Naive B cell (primary cell): Measurements from ENCODE around the gene PTPRR. TPM values are rescaled to one million over a fixed set of nuclear protein-coding genes. Genes with fewer than 3 reads are reported as not detected.
A peak's percentile ranks its signal among the peaks of the same experiment; 100 is the strongest.

Experiments used
- ATAC-seq, 2 donors: fragments of 150-1000 bp; cut with Tn5 transposase; 2 replicates each; pipeline ENCODE4 v1.10.0; 2021; ENCODE audit warnings: low read depth in 2 of 2, mild to moderate bottlenecking in 2 of 2, moderate library complexity in 2 of 2
- DNase-seq: peaks from one replicate; pipeline ENCODE4 v3.0.0; 2022
- H3K27ac Mint-ChIP-seq, 6 donors: one replicate each; pipeline ENCODE4 v1.8.0; 2020 to 2022; ENCODE audit warnings: mild to moderate bottlenecking in 6 of 6, mixed read lengths in 6 of 6, moderate library complexity in 5 of 6, inconsistent platforms in 2 of 6
- H3K27me3 Mint-ChIP-seq, 3 donors: one replicate each; pipeline ENCODE4 v1.8.0; 2021 to 2022; ENCODE audit warnings: mixed read lengths in 3 of 3, mild to moderate bottlenecking in 1 of 3
- H3K36me3 Mint-ChIP-seq, 2 donors: one replicate each; pipeline ENCODE4 v1.8.0; 2020 to 2022; ENCODE audit warnings: mixed read lengths in 2 of 2, inconsistent platforms in 1 of 2, mild to moderate bottlenecking in 1 of 2
- H3K4me1 Mint-ChIP-seq, 3 donors: one replicate each; pipeline ENCODE4 v1.8.0; 2020 to 2022; ENCODE audit warnings: mixed read lengths in 3 of 3, inconsistent platforms in 1 of 3, mild to moderate bottlenecking in 1 of 3, moderate library complexity in 1 of 3
- H3K4me3 Mint-ChIP-seq, 8 donors: one replicate each; pipeline ENCODE4 v1.8.0; 2020 to 2022; ENCODE audit warnings: mild to moderate bottlenecking in 8 of 8, mixed read lengths in 8 of 8, moderate library complexity in 8 of 8, inconsistent platforms in 2 of 8
- H3K9me3 Mint-ChIP-seq, 7 donors: one replicate each; pipeline ENCODE4 v1.8.0; 2020 to 2022; ENCODE audit warnings: mixed read lengths in 7 of 7, mild to moderate bottlenecking in 5 of 7, inconsistent platforms in 2 of 7, moderate library complexity in 1 of 7
- polyA plus RNA-seq, 6 donors: library from polyadenylated mRNA; unstranded; fragments of 300-500 nt; fragmentation: Illumina TruSeq; gene quantifications; one replicate each; pipeline ENCODE4 v1.2.3, GENCODE V29; 2021; ENCODE audit warnings: low read depth in 6 of 6

PTPRR gene
- polyA plus RNA-seq, 6 donors from 2014 or later: not detected

GRCh38 chr12:70757830-70758493 lies 162.6 kb downstream of the PTPRR start:
- Mint-ChIP-seq H3K27me3 (peaks cover 7 to 17% (median 7%) of the 10 kb centered on the region in 3 donors), H3K27ac (peak overlapping the region in 1 of 6 donors; percentile 83), H3K9me3 (peaks cover 0 to 1% (median 0%) of the 10 kb centered on the region in 7 donors), H3K4me1 (no peaks in the 10 kb centered on the region), H3K4me3 (no peak overlapping the region), H3K36me3 (no peaks in the 10 kb centered on the region)
- DNase-seq: no peak
- ATAC-seq: no peak

DNA sequence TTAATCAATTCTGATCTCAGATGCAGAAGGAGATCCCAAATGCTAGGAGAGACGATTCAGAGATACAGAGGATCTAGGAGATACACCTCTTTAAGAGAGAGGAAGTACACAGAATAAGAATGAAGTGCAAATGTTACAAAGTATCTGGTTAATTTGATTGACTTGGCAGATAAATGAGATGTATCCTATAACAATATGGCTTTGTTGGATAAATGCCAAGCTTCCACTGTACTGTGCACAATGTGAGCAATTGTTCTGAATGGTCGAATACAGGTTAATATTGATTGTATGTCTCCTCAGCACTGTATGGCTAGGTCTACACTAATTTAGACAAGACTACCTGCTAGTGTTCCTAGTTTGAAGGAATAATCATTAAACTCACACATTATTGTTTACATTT lies 163.7 kb downstream of the PTPRR start:
- ATAC-seq: no peak
- no peak for DNase-seq
- Mint-ChIP-seq H3K4me1 (no peaks in the 10 kb centered on the region), H3K27me3 (peaks cover 11 to 18% (median 11%) of the 10 kb centered on the region in 3 donors), H3K9me3 (peaks cover 0 to 1% (median 0%) of the 10 kb centered on the region in 7 donors), H3K4me3 (no peak overlapping the region), H3K27ac (no peak overlapping the region), H3K36me3 (no peaks in the 10 kb centered on the region)

- Mint-ChIP-seq H3K27me3 (peaks cover 14 to 25% (median 18%) of the 10 kb centered on the region in 3 donors), H3K9me3 (peaks cover 0 to 1% (median 0%) of the 10 kb centered on the region in 7 donors), H3K27ac (no peak overlapping the region), H3K4me1 (no peaks in the 10 kb centered on the region), H3K36me3 (no peaks in the 10 kb centered on the region), H3K4me3 (no peak overlapping the region)
- DNase-seq: no peak
- no peak for ATAC-seq
Measured at GRCh38 chr12:70756118-70756517, 164.4 kb downstream of the PTPRR start.

DNA sequence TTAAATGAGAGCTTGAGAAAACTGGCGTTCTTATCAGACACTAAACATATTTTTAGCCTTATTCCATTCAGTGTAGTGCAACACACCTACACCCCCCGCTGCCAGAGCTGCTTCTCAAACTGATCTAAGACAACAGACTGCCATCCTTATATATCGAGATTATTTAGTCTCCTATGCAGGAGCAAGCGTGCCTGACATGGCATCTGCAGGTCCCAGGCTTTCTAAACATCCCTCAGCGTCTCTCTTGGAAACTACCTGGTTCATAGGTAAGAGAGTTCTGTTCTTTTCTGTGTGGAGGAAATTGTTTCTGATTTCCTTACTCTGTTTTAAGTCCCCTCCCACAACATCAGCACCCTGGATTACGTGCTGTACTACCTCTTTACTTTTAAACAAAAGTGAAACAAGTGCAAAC lies 166.2 kb downstream of the PTPRR start:
- H3K27me3 Mint-ChIP-seq: peaks cover 14 to 29% (median 21%) of the 10 kb centered on the region in 3 donors
- H3K36me3 Mint-ChIP-seq: no peaks in the 10 kb centered on the region
- no peaks in the 10 kb centered on the region for H3K4me1 Mint-ChIP-seq
- no peak overlapping the region for H3K27ac Mint-ChIP-seq
- no peak for DNase-seq
- peaks cover 0 to 1% (median 0%) of the 10 kb centered on the region in 7 donors for H3K9me3 Mint-ChIP-seq
- ATAC-seq: no peak
- H3K4me3 Mint-ChIP-seq: no peak overlapping the region

DNA sequence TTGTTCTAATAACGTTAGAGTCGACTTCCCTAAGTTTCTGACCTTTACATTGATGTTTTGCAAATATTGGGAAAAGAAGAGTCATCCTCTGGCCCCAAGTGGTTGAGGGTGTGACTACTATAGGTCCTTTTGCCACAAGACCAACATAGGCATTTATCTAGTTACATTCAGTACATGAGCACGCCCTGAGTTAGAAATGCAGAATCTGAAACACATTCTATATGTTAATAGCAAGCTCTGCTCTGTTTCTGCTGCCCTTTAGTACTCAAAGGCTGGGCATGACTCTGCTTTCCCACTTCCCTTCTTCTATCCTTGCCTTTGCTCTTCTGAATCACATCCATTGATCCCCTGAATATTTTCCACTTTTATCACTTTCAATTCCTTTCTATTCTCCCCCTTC lies 168.2 kb downstream of the PTPRR start:
- H3K27me3 Mint-ChIP-seq: peaks cover 20 to 29% (median 24%) of the 10 kb centered on the region in 3 donors
- H3K27ac Mint-ChIP-seq: no peak overlapping the region
- H3K36me3 Mint-ChIP-seq: no peaks in the 10 kb centered on the region
- DNase-seq (no peak), ATAC-seq (no peak)
- peaks cover 0 to 1% (median 0%) of the 10 kb centered on the region in 7 donors for H3K9me3 Mint-ChIP-seq
- H3K4me1 Mint-ChIP-seq: no peaks in the 10 kb centered on the region
- no peak overlapping the region for H3K4me3 Mint-ChIP-seq

- H3K4me1 Mint-ChIP-seq: no peaks in the 10 kb centered on the region
- no peaks in the 10 kb centered on the region for H3K36me3 Mint-ChIP-seq
- no peak overlapping the region for H3K27ac Mint-ChIP-seq
- ATAC-seq (no peak), DNase-seq (no peak)
- H3K9me3 Mint-ChIP-seq: peaks cover 0 to 1% (median 0%) of the 10 kb centered on the region in 7 donors
- no peak overlapping the region for H3K4me3 Mint-ChIP-seq
- peaks cover 20 to 29% (median 24%) of the 10 kb centered on the region in 3 donors for H3K27me3 Mint-ChIP-seq
Measured at GRCh38 chr12:70749931-70750330, 170.6 kb downstream of the PTPRR start.

DNA sequence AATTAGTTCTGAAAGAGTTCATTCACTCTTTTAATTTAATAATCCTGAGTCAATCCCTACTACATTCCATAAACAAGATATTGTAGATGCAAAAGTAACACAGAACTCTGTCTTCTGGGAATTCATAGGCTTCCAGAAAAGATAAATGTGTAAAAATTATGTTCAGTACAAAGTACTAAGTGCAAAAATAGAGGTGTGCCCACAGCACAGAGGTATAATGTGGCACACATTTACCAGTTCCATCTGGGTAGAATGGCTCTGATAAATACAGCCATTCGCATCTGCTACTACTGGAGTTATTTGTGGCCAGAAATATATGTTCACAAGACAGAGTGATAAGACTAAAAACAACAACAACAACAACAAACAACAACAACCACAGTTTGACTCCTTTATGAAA lies 171.7 kb downstream of the PTPRR start:
- Mint-ChIP-seq H3K4me3 (no peak overlapping the region), H3K27ac (no peak overlapping the region), H3K4me1 (no peaks in the 10 kb centered on the region), H3K27me3 (peaks cover 19 to 23% (median 20%) of the 10 kb centered on the region in 3 donors), H3K36me3 (no peaks in the 10 kb centered on the region), H3K9me3 (peaks cover 0 to 1% (median 0%) of the 10 kb centered on the region in 7 donors)
- ATAC-seq: no peak
- DNase-seq: no peak

GRCh38 chr12:70747445-70748260 lies 172.9 kb downstream of the PTPRR start:
- Mint-ChIP-seq H3K36me3 (no peaks in the 10 kb centered on the region), H3K9me3 (peaks cover 0 to 1% (median 0%) of the 10 kb centered on the region in 7 donors), H3K4me1 (no peaks in the 10 kb centered on the region), H3K27ac (peak overlapping the region in 1 of 6 donors; percentile 40), H3K4me3 (no peak overlapping the region), H3K27me3 (peaks cover 20 to 28% (median 27%) of the 10 kb centered on the region in 3 donors)
- ATAC-seq (no peak), DNase-seq (no peak)

GRCh38 chr12:70745048-70745447 lies 175.5 kb downstream of the PTPRR start:
- no peak for DNase-seq
- Mint-ChIP-seq H3K4me3 (no peak overlapping the region), H3K9me3 (peaks cover 0 to 5% (median 0%) of the 10 kb centered on the region in 7 donors), H3K27ac (no peak overlapping the region), H3K36me3 (no peaks in the 10 kb centered on the region), H3K4me1 (no peaks in the 10 kb centered on the region), H3K27me3 (peaks cover 13 to 29% (median 26%) of the 10 kb centered on the region in 3 donors)
- ATAC-seq: no peak

- Mint-ChIP-seq H3K9me3 (peaks cover 0 to 5% (median 0%) of the 10 kb centered on the region in 7 donors), H3K36me3 (no peaks in the 10 kb centered on the region), H3K4me3 (no peak overlapping the region)
Measured at GRCh38 chr12:70744178-70744577, 176.4 kb downstream of the PTPRR start.

DNA sequence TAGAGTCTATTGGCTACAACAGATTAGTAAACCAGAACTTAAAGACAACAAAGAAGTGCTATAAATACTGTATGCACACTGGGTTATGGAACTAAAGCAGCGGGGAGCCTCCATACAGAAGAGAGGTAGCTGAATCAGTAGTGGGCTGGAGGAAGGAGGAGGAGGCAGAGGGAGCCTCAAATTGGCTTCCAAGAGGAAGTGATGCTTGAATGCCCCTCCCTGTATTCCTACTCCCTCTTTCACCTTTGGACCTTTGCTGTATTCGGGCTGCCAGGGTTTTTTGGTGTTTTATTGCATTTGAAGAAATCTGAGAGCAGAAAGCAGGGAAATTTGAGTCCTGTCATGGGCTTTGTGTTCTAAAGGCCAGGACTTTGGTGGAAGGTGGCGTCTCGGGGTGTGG lies 179.3 kb downstream of the PTPRR start:
- DNase-seq (no peak), ATAC-seq (no peak)
- H3K36me3 Mint-ChIP-seq: no peaks in the 10 kb centered on the region
- H3K9me3 Mint-ChIP-seq: peaks cover 0 to 5% (median 0%) of the 10 kb centered on the region in 7 donors
- no peaks in the 10 kb centered on the region for H3K4me1 Mint-ChIP-seq
- H3K4me3 Mint-ChIP-seq: no peak overlapping the region
- no peak overlapping the region for H3K27ac Mint-ChIP-seq
- peaks cover 21 to 28% (median 22%) of the 10 kb centered on the region in 3 donors for H3K27me3 Mint-ChIP-seq

More at GRCh38 chr12:70744178-70744577, 176.4 kb downstream of the PTPRR start:
- ATAC-seq: no peak
- DNase-seq: no peak
- Mint-ChIP-seq H3K4me1 (no peaks in the 10 kb centered on the region), H3K27ac (no peak overlapping the region), H3K27me3 (peaks cover 22 to 36% (median 26%) of the 10 kb centered on the region in 3 donors)

GRCh38 chr12:70739756-70740155 lies 180.8 kb downstream of the PTPRR start:
- no peak overlapping the region for H3K27ac Mint-ChIP-seq
- no peak for DNase-seq
- no peaks in the 10 kb centered on the region for H3K4me1 Mint-ChIP-seq

DNA sequence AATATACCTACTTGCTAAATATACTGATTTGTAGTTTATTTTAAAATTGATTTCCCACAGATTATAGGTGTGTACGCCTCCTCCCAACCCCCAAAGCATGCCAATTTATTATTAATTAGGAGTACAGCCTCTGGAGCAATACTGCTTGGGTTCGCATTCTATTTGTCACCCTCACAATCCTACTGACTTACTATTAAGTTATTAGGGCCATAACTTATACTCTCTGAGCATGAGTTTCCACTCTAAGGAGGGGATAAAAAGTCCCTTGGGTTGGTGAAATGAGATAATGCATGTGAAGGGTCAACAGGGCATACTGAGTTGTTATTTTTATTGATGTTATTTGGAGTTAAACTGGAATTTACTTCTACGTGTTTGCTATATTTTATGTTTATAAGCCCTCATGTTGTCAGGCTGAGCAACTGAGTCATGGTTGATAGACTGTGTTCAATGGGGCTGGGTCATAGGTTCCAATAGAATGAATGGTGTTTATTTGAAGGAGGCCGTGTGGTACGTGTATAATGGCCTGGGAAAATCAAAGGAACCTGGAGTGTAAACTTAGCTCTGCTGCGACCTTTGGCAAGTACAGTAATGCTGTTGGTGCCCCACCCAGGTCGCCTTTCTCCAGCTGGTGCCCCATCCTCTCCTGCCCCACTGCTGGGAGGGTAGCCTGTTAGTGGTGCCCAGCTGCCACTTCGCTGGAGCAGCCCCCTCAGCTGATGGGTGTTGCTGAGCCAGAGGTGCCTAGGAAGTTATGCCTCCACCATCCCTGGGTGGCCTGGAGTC lies 184.0 kb downstream of the PTPRR start:
- Mint-ChIP-seq H3K36me3 (no peaks in the 10 kb centered on the region), H3K9me3 (peaks cover 0 to 7% (median 5%) of the 10 kb centered on the region in 7 donors), H3K4me1 (no peaks in the 10 kb centered on the region), H3K4me3 (no peak overlapping the region), H3K27ac (no peak overlapping the region), H3K27me3 (peaks cover 6 to 15% (median 11%) of the 10 kb centered on the region in 3 donors)
- ATAC-seq (no peak), DNase-seq (no peak)

More at GRCh38 chr12:70739756-70740155, 180.8 kb downstream of the PTPRR start:
- H3K4me3 Mint-ChIP-seq: peak overlapping the region in 1 of 8 donors; percentile 12
- no peaks in the 10 kb centered on the region for H3K36me3 Mint-ChIP-seq
- no peak for ATAC-seq
- H3K9me3 Mint-ChIP-seq: peaks cover 0 to 7% (median 4%) of the 10 kb centered on the region in 7 donors
- H3K27me3 Mint-ChIP-seq: peaks cover 21 to 28% (median 22%) of the 10 kb centered on the region in 3 donors
